ENCODE measurements around the gene DOHH. TPM values are rescaled to one million over a fixed set of nuclear protein-coding genes. Genes with fewer than 3 reads are reported as not detected.

DOHH gene
- total RNA-seq, 4 donors from 2014 or later, result 11.7 to 28.1 (median 13.0) TPM

DNA sequence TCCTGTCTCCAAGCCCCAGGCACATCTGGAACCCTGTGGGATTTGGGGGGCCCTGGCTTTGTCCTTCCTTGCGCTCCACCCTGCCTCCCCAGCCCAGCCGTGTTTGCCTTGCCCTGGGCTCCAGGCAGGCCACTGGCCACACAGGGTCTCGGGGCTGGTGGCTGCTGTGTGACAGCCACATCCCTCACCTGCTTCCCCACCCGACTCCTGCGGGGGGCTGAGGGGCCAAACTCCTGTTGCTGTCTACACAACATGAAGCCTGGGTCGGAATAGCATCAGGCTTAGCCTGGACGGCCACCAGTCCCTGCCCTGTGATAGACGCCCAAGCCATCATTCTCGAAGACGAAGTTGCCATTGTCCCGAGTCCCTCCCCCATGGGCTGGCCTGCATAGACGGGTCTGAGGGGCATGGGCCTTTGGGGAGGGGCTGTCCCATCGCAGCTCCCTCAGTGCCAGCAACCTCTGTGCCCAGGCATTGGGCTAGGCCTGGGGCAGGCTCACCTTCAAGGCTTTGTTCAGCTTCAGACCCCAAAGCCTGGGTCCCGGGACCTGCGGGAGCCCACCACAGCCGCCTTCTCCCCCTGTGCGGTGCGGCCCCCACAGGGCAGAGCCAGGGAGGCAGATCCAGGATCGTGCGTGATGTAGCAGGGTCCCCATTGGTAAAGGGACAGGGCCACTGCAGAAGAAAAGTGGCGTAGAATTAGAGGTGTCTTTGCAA, 23.0 kb upstream of the DOHH start:
- DNase-seq (ENCODE audit: low spot score) (no peak), ATAC-seq (ENCODE audit: low FRiP score) (no peak)
- TF ChIP-seq, protein P1, sequence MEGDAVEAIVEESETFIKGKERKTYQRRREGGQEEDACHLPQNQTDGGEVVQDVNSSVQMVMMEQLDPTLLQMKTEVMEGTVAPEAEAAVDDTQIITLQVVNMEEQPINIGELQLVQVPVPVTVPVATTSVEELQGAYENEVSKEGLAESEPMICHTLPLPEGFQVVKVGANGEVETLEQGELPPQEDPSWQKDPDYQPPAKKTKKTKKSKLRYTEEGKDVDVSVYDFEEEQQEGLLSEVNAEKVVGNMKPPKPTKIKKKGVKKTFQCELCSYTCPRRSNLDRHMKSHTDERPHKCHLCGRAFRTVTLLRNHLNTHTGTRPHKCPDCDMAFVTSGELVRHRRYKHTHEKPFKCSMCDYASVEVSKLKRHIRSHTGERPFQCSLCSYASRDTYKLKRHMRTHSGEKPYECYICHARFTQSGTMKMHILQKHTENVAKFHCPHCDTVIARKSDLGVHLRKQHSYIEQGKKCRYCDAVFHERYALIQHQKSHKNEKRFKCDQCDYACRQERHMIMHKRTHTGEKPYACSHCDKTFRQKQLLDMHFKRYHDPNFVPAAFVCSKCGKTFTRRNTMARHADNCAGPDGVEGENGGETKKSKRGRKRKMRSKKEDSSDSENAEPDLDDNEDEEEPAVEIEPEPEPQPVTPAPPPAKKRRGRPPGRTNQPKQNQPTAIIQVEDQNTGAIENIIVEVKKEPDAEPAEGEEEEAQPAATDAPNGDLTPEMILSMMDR (IDR thresholded peaks at IDR 0.05), result no peak

DNA sequence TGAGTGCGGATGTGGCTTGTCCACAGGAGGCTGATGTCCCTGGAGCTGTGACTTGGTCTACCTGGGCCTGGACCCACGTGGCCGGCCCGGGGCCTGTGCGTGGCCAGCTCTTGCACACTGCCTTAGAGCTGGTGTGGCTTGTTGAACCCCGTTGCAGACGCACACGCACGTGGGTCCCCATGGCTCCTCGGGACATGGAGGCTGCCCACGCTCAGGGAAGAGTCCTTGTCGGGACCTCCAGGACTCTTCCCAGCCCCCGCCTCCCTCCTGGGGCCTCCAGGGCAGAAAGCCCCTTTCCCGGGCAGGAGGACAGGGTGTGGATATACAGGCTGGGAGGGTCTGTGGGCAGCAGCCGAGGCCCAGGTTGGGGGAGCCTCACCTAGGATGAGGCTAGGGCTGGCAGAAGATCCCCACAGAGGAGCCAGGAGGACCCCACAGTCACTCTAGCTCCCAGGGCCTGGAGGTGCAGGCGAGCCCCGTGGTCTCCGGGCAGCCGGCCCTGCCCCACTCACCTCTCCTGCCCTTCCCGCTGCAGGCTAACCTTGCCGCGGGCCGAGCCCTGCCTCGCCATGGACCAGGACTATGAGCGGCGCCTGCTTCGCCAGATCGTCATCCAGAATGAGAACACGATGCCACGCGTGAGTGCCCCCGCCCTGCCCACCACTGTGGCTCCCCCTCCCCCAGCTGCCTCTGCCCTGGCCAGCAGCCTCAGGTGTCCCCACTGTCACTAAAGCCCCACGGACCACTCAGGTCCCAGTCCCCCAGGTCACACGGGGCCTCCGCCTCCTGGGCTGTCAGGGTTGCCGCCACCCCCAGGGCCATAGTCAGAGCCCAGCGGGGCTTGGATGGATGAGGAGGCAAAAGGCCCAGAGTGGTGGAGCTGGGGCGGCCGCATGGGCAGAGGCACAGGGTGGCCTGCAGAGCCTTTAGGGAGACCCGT, 22.2 kb upstream of the DOHH start:
- TF ChIP-seq, protein P1 (IDR thresholded peaks at IDR 0.05), result no peak
- ATAC-seq (ENCODE audit: low FRiP score) (no peak), DNase-seq (ENCODE audit: low spot score) (no peak)

DNA sequence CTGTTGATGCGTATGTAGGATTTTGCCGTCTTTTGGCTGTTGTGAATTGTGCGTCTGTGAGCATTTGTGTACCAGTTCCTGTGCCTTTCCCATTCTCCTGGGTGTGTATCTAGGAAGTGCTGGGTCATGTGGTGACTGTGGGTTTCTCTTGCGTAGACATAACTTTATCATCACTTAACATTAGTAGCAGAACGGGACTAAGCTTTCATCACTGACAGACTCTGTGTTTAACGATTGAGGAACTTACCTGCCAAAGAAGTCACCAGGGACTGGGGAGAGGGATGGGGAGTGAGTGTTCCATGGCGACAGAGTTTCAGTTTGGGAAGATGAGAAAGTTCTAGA, 20.6 kb upstream of the DOHH start:
- ATAC-seq (ENCODE audit: low FRiP score), result no peak
- TF ChIP-seq, protein P1 (IDR thresholded peaks at IDR 0.05), result no peak
- no peak for DNase-seq (ENCODE audit: low spot score)

DNA sequence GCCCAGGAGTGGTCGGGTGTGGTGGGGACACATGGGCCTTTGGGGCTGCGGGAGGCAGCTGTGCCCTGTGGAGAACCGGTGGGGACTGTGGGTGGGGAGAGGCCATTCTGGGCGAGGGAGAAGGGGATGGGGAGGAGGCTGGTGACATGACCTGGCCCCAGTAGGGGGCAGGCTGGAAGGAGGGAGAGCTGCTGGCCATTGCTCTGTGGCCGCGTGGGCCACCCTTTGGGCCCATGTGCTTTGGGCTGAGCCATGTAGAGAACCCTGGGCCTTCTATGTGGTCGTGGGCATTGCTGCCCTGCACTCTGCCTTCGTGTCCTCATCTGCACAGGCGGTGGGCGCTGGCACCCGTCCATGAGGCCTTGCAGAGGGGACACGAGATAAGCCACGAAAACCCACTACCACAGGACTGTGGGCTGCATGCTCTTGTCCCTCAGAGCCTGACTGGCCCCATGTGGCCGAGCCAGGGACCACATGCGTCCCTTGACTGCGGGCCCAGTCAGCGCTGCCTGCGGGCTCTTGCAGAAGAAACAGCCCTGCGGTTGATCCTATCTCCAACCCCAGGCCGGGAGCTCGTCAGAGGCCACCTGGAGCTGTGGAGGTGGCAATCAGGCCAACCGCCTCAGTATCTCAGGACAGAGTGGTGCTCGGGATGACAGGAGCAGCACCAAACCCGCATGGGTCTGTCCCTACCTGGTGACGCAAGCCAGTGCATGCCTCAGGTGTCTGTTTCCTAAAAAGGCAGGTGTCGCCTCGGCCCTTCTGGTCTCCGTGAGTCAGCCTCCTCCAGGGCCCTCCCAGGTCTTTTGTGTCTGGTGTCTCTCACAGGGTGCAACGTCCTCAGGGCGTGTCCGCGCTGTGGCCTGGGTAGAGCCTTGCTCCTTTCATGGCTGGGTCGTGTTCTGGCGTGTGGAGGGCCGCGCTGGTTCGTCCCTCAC, 20.0 kb upstream of the DOHH start:
- ATAC-seq (ENCODE audit: low FRiP score) (no peak), DNase-seq (ENCODE audit: low spot score) (no peak)
- TF ChIP-seq, protein P1 (IDR thresholded peaks at IDR 0.05), result no peak

DNA sequence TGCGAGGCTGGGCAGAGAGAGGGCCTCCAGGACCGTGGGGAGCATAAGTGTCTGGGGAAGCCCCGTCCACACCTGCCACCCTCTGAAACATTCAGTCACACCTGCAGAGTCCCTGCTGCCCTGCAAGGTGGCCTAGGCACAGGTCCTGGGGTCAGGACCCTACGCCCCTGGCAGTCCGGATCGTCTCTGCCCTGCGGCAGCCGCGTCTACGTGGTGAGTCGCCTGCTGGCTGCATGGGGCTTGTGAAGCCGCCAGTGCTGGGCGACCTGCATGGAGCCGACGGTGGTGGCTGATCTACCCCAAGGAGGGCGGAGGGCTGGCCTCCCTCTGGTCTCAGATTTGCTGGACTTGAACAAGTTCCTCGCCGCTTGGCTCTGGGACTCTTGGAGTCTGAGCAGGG, 18.7 kb upstream of the DOHH start:
- DNase-seq (ENCODE audit: low spot score) (no peak), ATAC-seq (ENCODE audit: low FRiP score) (no peak)
- TF ChIP-seq, protein P1 (IDR thresholded peaks at IDR 0.05), result no peak

DNA sequence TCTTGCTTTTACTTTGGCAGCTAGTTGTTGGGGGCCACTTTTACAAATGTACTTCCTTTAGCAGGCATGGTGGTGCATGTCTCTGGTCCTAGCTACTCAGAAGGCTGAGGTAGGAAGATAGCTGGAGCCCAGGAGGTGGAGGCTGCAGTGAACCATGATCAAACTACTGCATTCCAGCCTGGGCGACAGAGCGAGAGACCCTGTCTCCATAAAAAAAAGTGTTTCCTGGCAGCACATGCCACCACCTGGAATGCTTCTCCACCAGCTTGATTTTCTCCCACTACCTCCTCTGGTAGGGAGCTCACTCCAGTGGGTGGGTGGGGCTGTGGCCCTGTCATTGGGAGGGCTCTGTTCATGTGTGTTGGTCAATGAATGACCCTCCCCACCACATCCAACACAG, 18.2 kb upstream of the DOHH start:
- ATAC-seq (ENCODE audit: low FRiP score), result no peak
- TF ChIP-seq, protein P1 (IDR thresholded peaks at IDR 0.05), result no peak
- no peak for DNase-seq (ENCODE audit: low spot score)

Measured in omental fat pad (tissue), 4 donors.